GM19467 (cell line): ENCODE data around the gene C11orf58.

ENCODE experiments used
- ATAC-seq: cut with Tn5 transposase; IDR thresholded peaks from one replicate; pipeline ENCODE4 v1.9.1; 2021; ENCODE audit warnings: mild to moderate bottlenecking, moderate library complexity; ENCODE audit not compliant: unreplicated experiment

The C11orf58 gene

DNA sequence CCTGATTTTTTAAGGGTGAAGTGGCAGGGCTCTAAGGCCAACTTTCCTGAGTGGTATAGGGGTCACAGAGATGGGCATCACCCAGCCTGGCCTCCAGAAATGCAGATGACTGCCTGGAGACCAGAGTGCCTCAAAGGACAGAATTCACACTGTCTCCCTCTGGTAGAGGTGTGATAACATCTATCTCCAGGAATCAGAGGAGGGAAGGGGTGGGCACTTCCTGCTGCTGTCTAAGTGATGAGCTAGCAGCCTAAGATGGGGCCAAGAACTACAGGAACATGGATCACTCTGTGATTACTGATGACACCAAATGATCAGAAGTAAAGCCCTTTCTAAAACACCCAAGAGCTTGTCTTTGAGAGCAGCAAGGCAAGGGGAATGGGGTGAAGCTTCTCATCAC lies 61.9 kb downstream of the C11orf58 start:
- no peak for ATAC-seq

DNA sequence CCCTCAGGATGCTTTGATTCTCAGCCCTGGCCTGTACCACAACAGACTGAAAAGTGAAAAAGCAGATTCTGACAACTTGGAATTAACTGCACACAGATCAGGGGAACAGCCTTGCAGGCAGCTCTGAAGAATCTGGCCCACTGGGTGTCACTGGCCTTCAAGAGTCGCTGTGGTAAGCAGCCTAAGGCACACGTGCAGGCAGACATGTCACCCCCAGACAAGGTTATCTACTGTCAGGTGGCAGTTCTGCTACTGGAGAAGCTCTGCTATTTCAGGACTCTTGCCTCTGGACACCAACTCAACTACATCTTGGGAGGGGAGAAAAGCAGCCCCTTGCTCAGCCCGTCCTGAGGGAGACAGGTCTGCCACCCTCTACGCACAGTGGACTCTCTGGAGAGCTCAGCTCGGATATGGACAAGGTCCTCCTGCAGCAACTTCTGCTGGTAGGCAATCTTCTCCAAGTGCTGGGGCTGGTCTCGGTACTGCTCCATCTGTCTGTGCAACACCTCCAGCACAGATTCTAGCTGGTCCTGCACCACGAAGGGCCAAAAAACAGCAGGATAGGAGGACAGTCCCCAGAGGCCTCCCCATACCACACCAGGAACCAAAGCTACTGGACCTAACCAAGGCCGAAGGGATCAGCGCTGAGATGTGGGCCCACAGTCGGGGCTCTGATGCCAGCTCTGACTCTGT lies 63.0 kb downstream of the C11orf58 start:
- ATAC-seq: no peak

DNA sequence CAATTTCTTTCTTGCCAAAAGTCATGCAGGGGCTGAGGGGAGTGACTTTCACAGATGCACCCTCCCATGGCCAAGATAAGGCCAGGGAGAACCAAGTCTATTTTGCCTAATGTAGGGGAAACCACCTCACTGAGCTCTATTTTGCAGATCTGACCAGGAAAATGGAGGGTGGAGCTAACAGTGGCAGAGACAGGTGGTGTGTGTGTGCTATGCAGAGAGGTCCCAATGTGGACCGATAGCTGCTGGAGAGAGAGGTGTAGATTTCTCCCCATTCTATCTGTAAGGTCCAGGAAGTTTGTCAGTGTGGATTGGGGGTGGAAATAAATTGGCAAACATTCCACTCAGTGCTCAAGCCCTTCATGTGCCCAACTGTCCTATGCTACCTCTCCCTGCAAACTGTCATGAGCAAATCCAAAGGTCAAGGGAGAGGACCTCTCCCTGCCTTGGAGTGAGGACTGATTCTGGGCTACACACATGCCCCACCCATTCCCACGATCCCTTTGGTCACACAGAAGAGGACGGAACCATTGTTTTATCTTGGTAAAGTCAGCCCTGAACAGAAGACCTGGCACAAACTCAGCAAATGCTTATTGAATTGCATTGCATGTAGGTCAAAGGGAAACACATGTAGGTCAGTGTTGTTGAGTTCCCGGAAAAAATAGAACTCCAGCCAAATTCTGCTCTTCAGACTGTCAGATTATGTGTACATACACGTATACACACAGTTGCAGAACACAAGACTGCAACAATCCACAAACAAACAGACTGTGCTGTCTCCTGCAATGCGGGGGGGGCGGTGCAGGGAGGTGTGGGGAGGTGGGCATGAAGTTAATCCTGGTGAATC lies 65.9 kb downstream of the C11orf58 start:
- ATAC-seq: no peak

DNA sequence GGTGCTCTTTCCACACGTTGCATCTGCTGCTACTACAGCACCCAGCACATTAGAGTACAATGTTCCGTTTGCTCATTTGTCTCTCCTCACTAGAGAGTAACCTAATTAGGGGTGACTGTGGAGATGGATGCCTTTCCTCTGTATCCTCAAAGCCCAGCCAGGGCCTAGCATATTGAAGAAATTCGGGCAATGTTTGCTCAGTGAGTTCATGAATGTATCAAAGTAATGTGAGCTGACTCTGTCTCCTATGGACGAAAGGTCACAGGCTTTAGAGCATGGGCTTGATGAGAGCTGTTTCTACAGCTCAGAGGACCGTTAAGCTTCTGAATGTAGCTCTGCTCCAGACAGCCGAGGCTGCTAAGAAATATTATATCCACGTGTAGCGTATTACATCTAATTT lies 67.5 kb downstream of the C11orf58 start:
- ATAC-seq: no peak

DNA sequence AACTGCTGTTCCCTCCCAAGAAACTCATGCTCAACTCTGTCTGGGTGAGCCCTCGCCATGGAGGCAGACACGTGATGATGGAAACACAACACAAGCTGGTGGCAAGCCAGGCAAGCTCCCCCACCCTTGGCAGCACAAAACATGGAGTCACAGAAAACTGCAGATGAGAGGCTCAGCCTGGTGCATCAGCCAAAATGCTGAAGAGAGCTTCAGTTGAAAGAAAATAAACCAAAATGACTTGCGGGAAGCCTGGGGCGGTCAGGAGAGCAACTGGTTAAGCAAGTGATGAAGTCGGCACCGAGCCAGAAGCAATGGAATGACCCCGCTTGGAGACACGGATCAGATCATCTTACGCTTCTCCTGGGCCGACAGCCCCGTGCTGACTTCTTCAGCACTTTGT lies 68.3 kb downstream of the C11orf58 start:
- ATAC-seq: no peak

DNA sequence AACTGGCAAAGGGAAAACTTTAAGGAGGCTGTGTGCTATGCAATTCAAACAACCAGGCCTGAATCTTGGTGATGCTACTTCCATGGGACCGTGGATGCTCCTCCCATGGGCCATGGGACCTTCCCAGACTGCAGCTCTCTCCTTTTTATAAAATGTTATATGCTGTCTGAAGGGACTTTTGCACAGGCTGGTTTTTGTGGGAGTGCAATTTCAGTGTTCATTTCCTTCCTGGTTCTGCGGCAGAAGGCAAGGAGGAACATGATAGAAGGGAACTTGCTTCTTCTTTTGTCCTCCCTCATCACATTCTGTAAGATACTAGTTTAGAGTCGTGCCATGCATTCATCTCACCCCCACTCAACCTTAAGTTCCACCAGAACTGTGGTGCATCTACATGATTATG lies 68.9 kb downstream of the C11orf58 start:
- no peak for ATAC-seq
